HepG2 (cell line): ENCODE data around the gene MAGIX. TPM values are rescaled to one million over a fixed set of nuclear protein-coding genes. Genes with fewer than 3 reads are reported as not detected.

Source experiments
- ATAC-seq: fragments of 200-7000 bp; cut with Tn5 transposase; 3 replicates; pipeline ENCODE4 v1.9.1; 2020; ENCODE audit warnings: mild to moderate bottlenecking, moderate library complexity
- BruUV-seq: library from RNA; stranded (reverse); fragments of 400-500 nt; replicated peaks from 2 replicates; lab custom pipeline; 2021; lab: Mats Ljungman, UMichigan
- CTCF ChIA-PET: fragments of 300-600 bp; formaldehyde crosslinking; extraction: SDS; loops from one replicate; lab custom pipeline; 2021; ENCODE audit warnings: low total read pairs, inconsistent platforms, low intra/inter-chr PET ratio; lab: Yijun Ruan, JAX
- POLR2A ChIA-PET: fragments of 350-600 bp; sonication (Branson Sonifier 250); formaldehyde crosslinking; loops from one replicate; lab custom pipeline; 2020; ENCODE audit warnings: antibody characterized with exemption, inconsistent platforms; lab: Yijun Ruan, JAX
- DNase-seq: peaks from one replicate; pipeline ENCODE4 v3.0.0-alpha.2; 2015; ENCODE audit warnings: low spot score
- FAIRE-seq: peaks from 3 replicates; lab custom pipeline; 2011; peaks lifted over from hg19 to GRCh38; lab: Jason Lieb, UNC
- H2AFZ ChIP-seq: one replicate; pipeline ENCODE4 v1.6.1; 2011; ENCODE audit warnings: low read length, inconsistent platforms
- H3K27ac ChIP-seq: fragments of 300-600 bp; 3 replicates; pipeline ENCODE4 v1.8.0; 2011; ENCODE audit warnings: mixed run types, mild to moderate bottlenecking, mixed read lengths, low read length, inconsistent platforms; ENCODE audit not compliant: insufficient read depth; ENCODE audit errors: extremely low read length
- H3K27me3 ChIP-seq, 2 experiments: fragments of 200-600 bp in 1 of 2; 2 replicates in 1 of 2; 3 replicates in 1 of 2; pipeline versions ENCODE4 v1.6.0 to v1.8.0; 2011; ENCODE audit warnings: low read length in 2 of 2, mild to moderate bottlenecking in 2 of 2, moderate library complexity in 2 of 2, inconsistent platforms in 1 of 2; ENCODE audit not compliant: insufficient read depth in 2 of 2, control insufficient read depth in 1 of 2
- H3K36me3 ChIP-seq, 2 experiments: fragments of 200-600 bp in 1 of 2; replicated peaks in 1 of 2; 2 replicates in 1 of 2; 3 replicates in 1 of 2; pipeline versions ENCODE4 v1.5.1 to v1.8.0; 2011; ENCODE audit warnings: low read length in 2 of 2, inconsistent platforms in 1 of 2; ENCODE audit not compliant: insufficient read depth in 2 of 2, control insufficient read depth in 1 of 2
- H3K4me1 ChIP-seq: 2 replicates; pipeline ENCODE4 v1.5.1; 2012; ENCODE audit warnings: low read length, inconsistent platforms; ENCODE audit not compliant: insufficient read depth
- H3K4me2 ChIP-seq: 2 replicates; pipeline ENCODE4 v1.6.0; 2011; ENCODE audit warnings: low read depth, low read length, inconsistent platforms
- H3K4me3 ChIP-seq, 3 experiments: fragments of 200-600 bp in 1 of 3; sonication (generic), shearing (Covaris generic) in 1 of 3; replicated peaks in 1 of 3; 2 replicates each; pipeline ENCODE4 v1.5.1; 2011 to 2016; ENCODE audit warnings: low read length in 3 of 3, inconsistent platforms in 2 of 3, low read depth in 2 of 3, mild to moderate bottlenecking in 2 of 3, control low read depth in 1 of 3, mixed read lengths in 1 of 3; ENCODE audit not compliant: insufficient read depth in 1 of 3
- H3K79me2 ChIP-seq: one replicate; pipeline ENCODE4 v1.6.1; 2011; ENCODE audit warnings: low read length, inconsistent platforms; ENCODE audit not compliant: insufficient read depth
- H3K9ac ChIP-seq: 2 replicates; pipeline ENCODE4 v1.6.0; 2011; ENCODE audit warnings: mild to moderate bottlenecking, low read depth, low read length, inconsistent platforms; ENCODE audit not compliant: insufficient read depth
- H3K9me3 ChIP-seq: 2 replicates; pipeline ENCODE4 v1.5.1; 2012; ENCODE audit warnings: mild to moderate bottlenecking, low read length
- H4K20me1 ChIP-seq: 2 replicates; pipeline ENCODE4 v1.6.0; 2011; ENCODE audit warnings: inconsistent platforms, mild to moderate bottlenecking, low read length, moderate library complexity; ENCODE audit not compliant: insufficient read depth
- CBX2 ChIP-seq, 2 experiments: fragments of 200-600 bp in 1 of 2; sonication (generic); formaldehyde crosslinking in 1 of 2; IDR thresholded peaks; 2 replicates each; pipeline versions ENCODE4 v1.7.0 to v1.8.1; 2018 to 2022; ENCODE audit warnings: low read depth in 2 of 2, low read length in 1 of 2, mild to moderate bottlenecking in 1 of 2, missing genetic modification reagents in 1 of 2
- CREB1 ChIP-seq, 2 experiments: fragments of 450-650 bp in 1 of 2; IDR thresholded peaks; 2 replicates each; pipeline ENCODE4 v1.6.1; 2016 to 2017; ENCODE audit warnings: control low read depth in 1 of 2, mild to moderate bottlenecking in 1 of 2, missing compliant biosample characterization in 1 of 2, missing genetic modification characterization in 1 of 2
- GABPB1 ChIP-seq: IDR thresholded peaks from 2 replicates; pipeline ENCODE4 v1.6.1; 2016; ENCODE audit warnings: mild to moderate bottlenecking, missing genetic modification reagents, moderate library complexity, missing compliant biosample characterization
- GTF2F1 ChIP-seq: fragments of 150-350 bp; IDR thresholded peaks from 2 replicates; pipeline ENCODE4 v1.6.1; 2014; ENCODE audit warnings: low read length
- HOXA5 ChIP-seq: sonication (generic); formaldehyde crosslinking; IDR thresholded peaks from 2 replicates; pipeline ENCODE4 v1.4.0; 2020; ENCODE audit warnings: missing genetic modification reagents
- KDM1A ChIP-seq: IDR thresholded peaks from 2 replicates; pipeline ENCODE4 v1.6.1; 2016; ENCODE audit warnings: missing compliant biosample characterization
- KDM5A ChIP-seq: fragments of 200-600 bp; sonication (generic); IDR thresholded peaks from 2 replicates; pipeline ENCODE4 v1.7.0; 2018; ENCODE audit warnings: antibody characterized with exemption, mild to moderate bottlenecking, low read length, borderline replicate concordance
- KMT2B ChIP-seq: IDR thresholded peaks from 2 replicates; pipeline ENCODE4 v1.6.1; 2016; ENCODE audit warnings: missing genetic modification reagents, missing compliant biosample characterization
- MXD4 ChIP-seq: IDR thresholded peaks from 2 replicates; pipeline ENCODE4 v1.6.1; 2016; ENCODE audit warnings: mild to moderate bottlenecking, missing biosample characterization, missing genetic modification reagents
- TBX2 ChIP-seq: sonication (generic); formaldehyde crosslinking; IDR thresholded peaks from 2 replicates; pipeline ENCODE4 v1.5.0; 2020; ENCODE audit warnings: missing genetic modification reagents, mild to moderate bottlenecking, borderline replicate concordance
- ZNF232 ChIP-seq: sonication (generic); formaldehyde crosslinking; IDR thresholded peaks from 2 replicates; pipeline ENCODE4 v1.4.0; 2020; ENCODE audit warnings: missing genetic modification reagents, borderline replicate concordance
- ZNF431 ChIP-seq: sonication (generic); formaldehyde crosslinking; IDR thresholded peaks from 2 replicates; pipeline ENCODE4 v1.9.0; 2022; ENCODE audit warnings: missing genetic modification reagents, low read depth, mild to moderate bottlenecking, borderline replicate concordance
- ZNF616 ChIP-seq: sonication (generic); formaldehyde crosslinking; IDR thresholded peaks from 2 replicates; pipeline ENCODE4 v1.5.0; 2020; ENCODE audit warnings: low read depth, mild to moderate bottlenecking, missing genetic modification reagents
- ZNF720 ChIP-seq: sonication (generic); formaldehyde crosslinking; IDR thresholded peaks from 2 replicates; pipeline ENCODE4 v1.4.0; 2020; ENCODE audit warnings: missing genetic modification reagents
- WGBS: methylation state at CpG from one replicate; pipeline ENCODE4 v1.1.6; 2017; ENCODE audit warnings: low lambda C conversion rate; 5-methylcytosine and 5-hydroxymethylcytosine counted together
- in situ Hi-C: cut with HindIII; loops from 2 replicates; pipeline ENCODE4 v1.10.0; 2017; ENCODE audit warnings: low pct_unique_long_range_greater_than_20kb; ENCODE audit not compliant: extremely low pct_ligation_motif_present
- intact Hi-C: fragments of 100-400 bp; cut with micrococcal nuclease; formaldehyde crosslinking; loops from one replicate; pipeline ENCODE4 v1.10.0; 2022; ENCODE audit not compliant: unreplicated experiment
- polyA plus RNA-seq, 8 experiments: library from polyadenylated mRNA; depleted of rRNA in 3 of 8; stranded (reverse) in 7 of 8; unstranded in 1 of 8; fragments of >200 nt; fragmentation: Illumina TruSeq in 4 of 8; extraction: Trizol in 4 of 8; gene quantifications; 2 replicates each; pipeline versions ENCODE4 v1.2.1 to v1.2.3, GENCODE V29; 2011 to 2016; ENCODE audit warnings: low read depth in 4 of 8, missing spikeins in 1 of 8, mixed read lengths in 1 of 8; ENCODE audit not compliant: insufficient read depth in 1 of 8
- total RNA-seq, 5 experiments: library from RNA; depleted of rRNA; stranded (reverse); fragments of >200 nt; fragmentation: Illumina TruSeq; extraction: Trizol; gene quantifications; 2 replicates each; pipeline ENCODE4 v1.2.3, GENCODE V29; 2016; ENCODE audit warnings: low read depth in 1 of 5
- TF ChIP-seq, protein P1 (sequence below): sonication (generic); formaldehyde crosslinking; IDR thresholded peaks from 2 replicates; pipeline ENCODE4 v1.4.0; 2020; ENCODE audit warnings: missing genetic modification reagents
- TF ChIP-seq, protein P2 (sequence below): sonication (generic); formaldehyde crosslinking; IDR thresholded peaks from 2 replicates; pipeline ENCODE4 v1.9.0; 2021; ENCODE audit warnings: mild to moderate bottlenecking, missing genetic modification reagents

The MAGIX gene
- total and polyA plus RNA-seq, 2 of the 13 experiments (the other 11 are each of a cell fraction or from before 2014, with no cell fraction given), result 0.63 to 1.2 TPM

DNA sequence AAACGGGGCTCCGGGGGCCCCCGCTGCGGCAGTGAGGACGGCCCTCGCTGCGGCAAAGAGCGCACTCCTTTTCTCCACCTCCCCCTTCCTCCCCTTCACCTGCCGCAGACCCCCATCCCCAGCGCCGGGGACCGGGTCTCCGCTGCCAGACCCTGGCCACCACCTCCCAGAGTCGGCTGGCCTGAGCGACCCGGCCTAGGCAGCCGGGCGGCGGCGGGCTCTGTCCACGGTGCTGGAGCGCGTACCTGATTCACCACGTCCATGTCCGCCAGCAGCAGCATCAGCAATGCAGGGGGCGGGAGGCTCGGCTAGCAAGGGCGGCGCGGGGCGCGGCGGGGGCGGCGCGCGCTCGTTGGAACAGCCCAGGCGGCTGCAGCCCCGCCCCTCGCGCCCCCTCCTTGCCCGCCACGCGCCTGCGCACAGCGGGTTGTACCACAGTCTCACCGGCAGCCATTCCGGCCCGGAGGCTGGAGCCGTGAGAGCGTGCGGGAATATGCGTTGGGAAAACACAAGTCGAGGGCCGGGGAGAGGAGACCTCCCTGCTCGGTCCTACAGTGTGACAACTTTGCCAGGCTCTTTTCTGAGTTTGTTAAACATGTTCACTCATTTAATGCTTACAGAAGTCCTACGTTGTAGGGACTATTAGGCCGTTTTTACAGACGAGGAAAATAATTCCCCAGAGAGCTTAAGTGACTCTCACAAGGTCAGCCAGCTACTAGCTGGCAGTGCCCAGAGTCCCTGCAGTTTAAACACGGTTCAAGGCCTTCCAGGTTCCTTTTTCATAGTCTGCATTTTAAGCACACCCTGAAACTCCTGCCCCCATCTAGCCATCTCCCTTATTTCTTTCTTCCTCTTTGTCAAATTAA is 37.6 kb downstream of the MAGIX start, which contains the start of gene SYP:
TSS of gene SYP (minus strand) at position 288 of the 866 bp plus-strand sequence. CDS start at position 281, 7 bp downstream.
- H3K9ac ChIP-seq, result peak within 1 kb of the TSS; percentile 46; the same call in 1 of the 2 replicates
- peak; percentile 96 for ATAC-seq
- WGBS, result 0% methylated on average over 11 of the region's 61 CpGs
- H3K9me3 ChIP-seq, result no peaks in the 10 kb centered on the region
- POLR2A ChIA-PET, result interaction anchor here (0.7 to 1.4 kb wide), 2 partner anchors 9 to 69 kb away, joined by 5 to 17 read pairs; no protein-coding TSS in a partner anchor
- peaks cover 45% of the 10 kb centered on the region for H3K4me1 ChIP-seq
- no peaks in the 10 kb centered on the region for H4K20me1 ChIP-seq
- intact Hi-C loops, result no loop called here
- no peaks in the 10 kb centered on the region for H3K27me3 ChIP-seq
- H3K4me3 ChIP-seq, result peak within 1 kb of the TSS in 2 of 3 experiments; percentile 29 to 54; a peak in 4 of 6 replicates
- in situ Hi-C loops, result no loop called here
- H2AFZ ChIP-seq, result peak within 1 kb of the TSS; percentile 42
- peak within 1 kb of the TSS; percentile 69 for H3K4me2 ChIP-seq
- CTCF ChIA-PET, result no interaction called here
- peak within 1 kb of the TSS; percentile 56 for H3K27ac ChIP-seq
- peak; percentile 30 for FAIRE-seq
- H3K79me2 ChIP-seq, result no peaks in the 10 kb centered on the region
- no TSS peak for BruUV-seq
- DNase-seq, result peak; percentile 73
- no peaks in the 10 kb centered on the region for H3K36me3 ChIP-seq
- TF ChIP-seq KMT2B (CRISPR knock-in tag) (peak; percentile 65), HOXA5 (peak; percentile 90), ZNF616 (CRISPR knock-in tag) (peak; percentile 76; the same call in 1 of the 2 replicates), TBX2 (peak; percentile 39; the same call in 1 of the 2 replicates), MXD4 (peak; percentile 86), CREB1 (IDR thresholded peaks at IDR 0.05) (no peak), CREB1 (CRISPR knock-in tag; IDR thresholded peaks at IDR 0.05) (no peak), KDM5A (peak; percentile 64; the same call in 1 of the 2 replicates), KDM1A (CRISPR knock-in tag) (no peak), GTF2F1 (no peak), ZNF431 (peak; percentile 76; the same call in 1 of the 2 replicates), CBX2 (IDR thresholded peaks at IDR 0.05; ENCODE audit: low read depth, low read length) (no peak), CBX2 (CRISPR knock-in tag; IDR thresholded peaks at IDR 0.05; ENCODE audit: low read depth) (no peak), GABPB1 (CRISPR knock-in tag) (peak; percentile 71), ZNF720 (no peak), ZNF232 (peak; percentile 74; the same call in 1 of the 2 replicates)
- TF ChIP-seq, protein P1, sequence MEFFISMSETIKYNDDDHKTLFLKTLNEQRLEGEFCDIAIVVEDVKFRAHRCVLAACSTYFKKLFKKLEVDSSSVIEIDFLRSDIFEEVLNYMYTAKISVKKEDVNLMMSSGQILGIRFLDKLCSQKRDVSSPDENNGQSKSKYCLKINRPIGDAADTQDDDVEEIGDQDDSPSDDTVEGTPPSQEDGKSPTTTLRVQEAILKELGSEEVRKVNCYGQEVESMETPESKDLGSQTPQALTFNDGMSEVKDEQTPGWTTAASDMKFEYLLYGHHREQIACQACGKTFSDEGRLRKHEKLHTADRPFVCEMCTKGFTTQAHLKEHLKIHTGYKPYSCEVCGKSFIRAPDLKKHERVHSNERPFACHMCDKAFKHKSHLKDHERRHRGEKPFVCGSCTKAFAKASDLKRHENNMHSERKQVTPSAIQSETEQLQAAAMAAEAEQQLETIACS (CRISPR knock-in tag), result peak; percentile 47; the same call in 1 of the 2 replicates
- TF ChIP-seq, protein P2, sequence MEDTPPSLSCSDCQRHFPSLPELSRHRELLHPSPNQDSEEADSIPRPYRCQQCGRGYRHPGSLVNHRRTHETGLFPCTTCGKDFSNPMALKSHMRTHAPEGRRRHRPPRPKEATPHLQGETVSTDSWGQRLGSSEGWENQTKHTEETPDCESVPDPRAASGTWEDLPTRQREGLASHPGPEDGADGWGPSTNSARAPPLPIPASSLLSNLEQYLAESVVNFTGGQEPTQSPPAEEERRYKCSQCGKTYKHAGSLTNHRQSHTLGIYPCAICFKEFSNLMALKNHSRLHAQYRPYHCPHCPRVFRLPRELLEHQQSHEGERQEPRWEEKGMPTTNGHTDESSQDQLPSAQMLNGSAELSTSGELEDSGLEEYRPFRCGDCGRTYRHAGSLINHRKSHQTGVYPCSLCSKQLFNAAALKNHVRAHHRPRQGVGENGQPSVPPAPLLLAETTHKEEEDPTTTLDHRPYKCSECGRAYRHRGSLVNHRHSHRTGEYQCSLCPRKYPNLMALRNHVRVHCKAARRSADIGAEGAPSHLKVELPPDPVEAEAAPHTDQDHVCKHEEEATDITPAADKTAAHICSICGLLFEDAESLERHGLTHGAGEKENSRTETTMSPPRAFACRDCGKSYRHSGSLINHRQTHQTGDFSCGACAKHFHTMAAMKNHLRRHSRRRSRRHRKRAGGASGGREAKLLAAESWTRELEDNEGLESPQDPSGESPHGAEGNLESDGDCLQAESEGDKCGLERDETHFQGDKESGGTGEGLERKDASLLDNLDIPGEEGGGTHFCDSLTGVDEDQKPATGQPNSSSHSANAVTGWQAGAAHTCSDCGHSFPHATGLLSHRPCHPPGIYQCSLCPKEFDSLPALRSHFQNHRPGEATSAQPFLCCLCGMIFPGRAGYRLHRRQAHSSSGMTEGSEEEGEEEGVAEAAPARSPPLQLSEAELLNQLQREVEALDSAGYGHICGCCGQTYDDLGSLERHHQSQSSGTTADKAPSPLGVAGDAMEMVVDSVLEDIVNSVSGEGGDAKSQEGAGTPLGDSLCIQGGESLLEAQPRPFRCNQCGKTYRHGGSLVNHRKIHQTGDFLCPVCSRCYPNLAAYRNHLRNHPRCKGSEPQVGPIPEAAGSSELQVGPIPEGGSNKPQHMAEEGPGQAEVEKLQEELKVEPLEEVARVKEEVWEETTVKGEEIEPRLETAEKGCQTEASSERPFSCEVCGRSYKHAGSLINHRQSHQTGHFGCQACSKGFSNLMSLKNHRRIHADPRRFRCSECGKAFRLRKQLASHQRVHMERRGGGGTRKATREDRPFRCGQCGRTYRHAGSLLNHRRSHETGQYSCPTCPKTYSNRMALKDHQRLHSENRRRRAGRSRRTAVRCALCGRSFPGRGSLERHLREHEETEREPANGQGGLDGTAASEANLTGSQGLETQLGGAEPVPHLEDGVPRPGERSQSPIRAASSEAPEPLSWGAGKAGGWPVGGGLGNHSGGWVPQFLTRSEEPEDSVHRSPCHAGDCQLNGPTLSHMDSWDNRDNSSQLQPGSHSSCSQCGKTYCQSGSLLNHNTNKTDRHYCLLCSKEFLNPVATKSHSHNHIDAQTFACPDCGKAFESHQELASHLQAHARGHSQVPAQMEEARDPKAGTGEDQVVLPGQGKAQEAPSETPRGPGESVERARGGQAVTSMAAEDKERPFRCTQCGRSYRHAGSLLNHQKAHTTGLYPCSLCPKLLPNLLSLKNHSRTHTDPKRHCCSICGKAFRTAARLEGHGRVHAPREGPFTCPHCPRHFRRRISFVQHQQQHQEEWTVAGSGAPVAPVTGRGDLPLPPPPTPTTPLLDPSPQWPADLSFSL, result no peak
